MCF 10A (cell line): ENCODE results near the gene FGFBP2. TPM values are rescaled to one million over a fixed set of nuclear protein-coding genes. Genes with fewer than 3 reads are reported as not detected.

Experiments
- BruUV-seq: library from RNA; stranded (reverse); fragments of 400-500 nt; replicated peaks from 2 replicates; lab custom pipeline; 2021; lab: Mats Ljungman, UMichigan
- CTCF ChIA-PET: fragments of 300-600 bp; sonication (Branson Sonifier 250); formaldehyde crosslinking; extraction: SDS; loops from one replicate; lab custom pipeline; 2021; ENCODE audit warnings: antibody characterized with exemption, inconsistent platforms; lab: Yijun Ruan, JAX
- POLR2A ChIA-PET: fragments of 300-600, 350-650 bp; sonication (Branson Sonifier 250); formaldehyde crosslinking; extraction: SDS; loops from one replicate; lab custom pipeline; 2020; ENCODE audit warnings: antibody characterized with exemption, inconsistent platforms; lab: Yijun Ruan, JAX
- DNase-seq: peaks from one replicate; pipeline ENCODE4 v3.0.0-alpha.2; 2018; ENCODE audit not compliant: unreplicated experiment
- H3K27ac Mint-ChIP-seq: one replicate; pipeline ENCODE4 v1.8.0; 2022; ENCODE audit warnings: mild to moderate bottlenecking, low read depth, mixed read lengths; ENCODE audit not compliant: unreplicated experiment
- H3K27me3 Mint-ChIP-seq: one replicate; pipeline ENCODE4 v1.8.0; 2022; ENCODE audit warnings: mixed read lengths; ENCODE audit not compliant: insufficient read depth, unreplicated experiment
- H3K36me3 Mint-ChIP-seq: one replicate; pipeline ENCODE4 v1.8.0; 2022; ENCODE audit warnings: mild to moderate bottlenecking, moderate library complexity, mixed read lengths; ENCODE audit not compliant: insufficient read depth, unreplicated experiment
- H3K4me1 Mint-ChIP-seq: one replicate; pipeline ENCODE4 v1.8.0; 2022; ENCODE audit warnings: mixed read lengths; ENCODE audit not compliant: insufficient read depth, unreplicated experiment
- H3K4me3 Mint-ChIP-seq: one replicate; pipeline ENCODE4 v1.8.0; 2022; ENCODE audit warnings: mild to moderate bottlenecking, moderate library complexity, mixed read lengths; ENCODE audit not compliant: unreplicated experiment
- H3K9me3 Mint-ChIP-seq: one replicate; pipeline ENCODE4 v1.8.0; 2022; ENCODE audit warnings: mixed read lengths; ENCODE audit not compliant: unreplicated experiment
- intact Hi-C: fragments of 100-400 bp; cut with micrococcal nuclease; formaldehyde crosslinking; loops from 2 replicates; pipeline ENCODE4 v1.14.1; 2022
- total RNA-seq: library from RNA; stranded (reverse); gene quantifications from 2 replicates; pipeline ENCODE4 v1.2.3, GENCODE V29; 2022
- TF ChIP-seq, protein P1 (sequence below): fragments of 200-600 bp; IDR thresholded peaks from one replicate; pipeline ENCODE4 v1.8.0; 2022; ENCODE audit warnings: antibody characterized with exemption, mild to moderate bottlenecking; ENCODE audit not compliant: unreplicated experiment

FGFBP2 gene
- total RNA-seq, 1 experiment from 2014 or later = not detected

DNA sequence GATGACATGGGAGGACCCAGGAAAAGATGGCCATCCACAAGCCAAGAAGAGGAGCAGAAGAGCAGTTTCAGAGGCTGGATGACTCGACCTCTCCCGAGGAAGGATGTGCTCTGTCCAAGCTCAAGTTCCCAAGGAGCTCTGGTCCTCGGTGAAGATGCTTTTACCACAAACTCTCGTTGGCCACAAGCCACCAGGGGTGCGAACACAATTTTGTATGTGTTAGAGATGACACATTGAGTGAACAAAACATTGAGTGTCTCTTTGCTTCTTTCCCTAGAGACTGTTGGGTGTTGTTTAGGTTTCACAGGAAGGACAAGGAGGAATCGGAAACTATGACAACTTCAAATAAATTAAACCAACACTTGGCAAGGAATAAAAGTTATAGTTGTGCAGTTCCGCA, 50.7 kb downstream of the FGFBP2 start:
- peaks cover 9% of the 10 kb centered on the region for H3K9me3 Mint-ChIP-seq
- TF ChIP-seq, protein P1, sequence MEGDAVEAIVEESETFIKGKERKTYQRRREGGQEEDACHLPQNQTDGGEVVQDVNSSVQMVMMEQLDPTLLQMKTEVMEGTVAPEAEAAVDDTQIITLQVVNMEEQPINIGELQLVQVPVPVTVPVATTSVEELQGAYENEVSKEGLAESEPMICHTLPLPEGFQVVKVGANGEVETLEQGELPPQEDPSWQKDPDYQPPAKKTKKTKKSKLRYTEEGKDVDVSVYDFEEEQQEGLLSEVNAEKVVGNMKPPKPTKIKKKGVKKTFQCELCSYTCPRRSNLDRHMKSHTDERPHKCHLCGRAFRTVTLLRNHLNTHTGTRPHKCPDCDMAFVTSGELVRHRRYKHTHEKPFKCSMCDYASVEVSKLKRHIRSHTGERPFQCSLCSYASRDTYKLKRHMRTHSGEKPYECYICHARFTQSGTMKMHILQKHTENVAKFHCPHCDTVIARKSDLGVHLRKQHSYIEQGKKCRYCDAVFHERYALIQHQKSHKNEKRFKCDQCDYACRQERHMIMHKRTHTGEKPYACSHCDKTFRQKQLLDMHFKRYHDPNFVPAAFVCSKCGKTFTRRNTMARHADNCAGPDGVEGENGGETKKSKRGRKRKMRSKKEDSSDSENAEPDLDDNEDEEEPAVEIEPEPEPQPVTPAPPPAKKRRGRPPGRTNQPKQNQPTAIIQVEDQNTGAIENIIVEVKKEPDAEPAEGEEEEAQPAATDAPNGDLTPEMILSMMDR = no peak
- ChIA-PET POLR2A (interaction anchor here (1.7 to 1.9 kb wide), 2 partner anchors 17 to 19 kb away, joined by 4 to 6 read pairs; no protein-coding TSS in a partner anchor), CTCF (interaction anchor here (2.1 kb wide), 1 partner anchor 29 kb away, joined by 7 read pairs; no protein-coding TSS in a partner anchor)
- H3K27ac Mint-ChIP-seq = peak overlapping the region; percentile 67
- H3K36me3 Mint-ChIP-seq = no peaks in the 10 kb centered on the region
- H3K4me1 Mint-ChIP-seq = peaks cover 43% of the 10 kb centered on the region
- intact Hi-C loops = no loop called here
- DNase-seq = no peak
- H3K4me3 Mint-ChIP-seq = no peak overlapping the region
- H3K27me3 Mint-ChIP-seq = no peaks in the 10 kb centered on the region
- BruUV-seq = no TSS peak

Other genes with a start within 250 kb of the FGFBP2 start
- gene CD38, start 184.8 kb downstream of the FGFBP2 start, total RNA-seq = not detected in 2 replicates
- 9.5 and 13.8 TPM in 2 replicates for gene FGFBP1, start 24.4 kb downstream of the FGFBP2 start, total RNA-seq
- gene PROM1, start 120.8 kb upstream of the FGFBP2 start, total RNA-seq = not detected in 2 replicates